Spleen (tissue), 11 donors: Measurements from ENCODE around the gene MYOD1. TPM values are rescaled to one million over a fixed set of nuclear protein-coding genes. Genes with fewer than 3 reads are reported as not detected.

Source experiments
- DNase-seq: peaks from one replicate; pipeline ENCODE4 v3.0.0-alpha.2; 2020
- H3K27ac ChIP-seq, 8 donors: fragments of 200-600 bp; sonication (generic) in 7 of 8; 1 replicate in 4 of 8; 2 replicates in 4 of 8; pipeline versions ENCODE4 v1.5.0 to v1.8.0; 2016 to 2021; ENCODE audit warnings: inconsistent platforms in 4 of 8, mild to moderate bottlenecking in 4 of 8, moderate library complexity in 1 of 8
- H3K27me3 ChIP-seq, 7 donors: fragments of 200-600 bp; sonication (generic) in 6 of 7; replicated peaks in 1 of 7; 1 replicate in 4 of 7; 2 replicates in 3 of 7; pipeline versions ENCODE4 v1.5.0 to v1.8.0; 2016 to 2021; ENCODE audit warnings: inconsistent platforms in 3 of 7, mild to moderate bottlenecking in 1 of 7
- H3K36me3 ChIP-seq, 6 donors: fragments of 200-600 bp; sonication (generic) in 5 of 6; 1 replicate in 4 of 6; 2 replicates in 2 of 6; pipeline versions ENCODE4 v1.5.0 to v1.8.0; 2016 to 2021; ENCODE audit warnings: inconsistent platforms in 2 of 6
- H3K4me1 ChIP-seq, 6 donors: fragments of 200-600 bp; sonication (generic) in 5 of 6; 1 replicate in 3 of 6; 2 replicates in 3 of 6; pipeline versions ENCODE4 v1.5.0 to v1.8.0; 2016 to 2021; ENCODE audit warnings: inconsistent platforms in 3 of 6
- H3K4me3 ChIP-seq, 8 donors: fragments of 200-600 bp; sonication (generic) in 7 of 8; 1 replicate in 4 of 8; 2 replicates in 4 of 8; pipeline versions ENCODE4 v1.5.0 to v1.8.0; 2016 to 2021; ENCODE audit warnings: inconsistent platforms in 4 of 8, mild to moderate bottlenecking in 4 of 8, moderate library complexity in 2 of 8
- H3K9me3 ChIP-seq, 8 donors: fragments of 200-600 bp; sonication (generic) in 7 of 8; 1 replicate in 4 of 8; 2 replicates in 4 of 8; pipeline versions ENCODE4 v1.5.0 to v1.8.0; 2016 to 2021; ENCODE audit warnings: inconsistent platforms in 4 of 8
- CTCF ChIP-seq, 11 experiments: fragments of 200-600 bp in 7 of 11; fragments of 450-650 bp in 4 of 11; sonication (generic) in 4 of 11; IDR thresholded peaks in 8 of 11; conservative IDR thresholded peaks in 3 of 11; 1 replicate in 7 of 11; 2 replicates in 4 of 11; pipeline versions ENCODE4 v1.4.0 to v1.8.0; 2016 to 2021; ENCODE audit warnings: antibody characterized with exemption in 11 of 11, inconsistent platforms in 4 of 11, mild to moderate bottlenecking in 1 of 11
- POLR2A ChIP-seq, 3 donors: fragments of 450-650 bp; IDR thresholded peaks; one replicate each; pipeline ENCODE4 v1.5.1; 2017; ENCODE audit warnings: antibody characterized with exemption in 3 of 3, mild to moderate bottlenecking in 1 of 3
- POLR2AphosphoS5 ChIP-seq, 3 donors: sonication (generic); formaldehyde crosslinking; IDR thresholded peaks; one replicate each; pipeline ENCODE4 v1.5.1; 2017; ENCODE audit warnings: antibody characterized with exemption in 3 of 3
- WGBS, 5 donors: extraction: QIAGEN DNeasy Blood & Tissue Kit in 3 of 5; methylation state at CpG; one replicate each; pipeline versions ENCODE4 v1.1.5 to v1.1.7; 2013 to 2018; 5-methylcytosine and 5-hydroxymethylcytosine counted together
- intact Hi-C: fragments of 100-400 bp; cut with DNase I; formaldehyde crosslinking; loops from one replicate; pipeline ENCODE4 v1.15.0; 2023; ENCODE audit warnings: low total_unique reads
- polyA plus RNA-seq, 3 donors: library from polyadenylated mRNA; stranded (reverse); fragments of 200-250 nt; gene quantifications; one replicate each; pipeline ENCODE4 v1.2.1, GENCODE V29; 2013
- total RNA-seq, 7 donors: library from RNA; depleted of rRNA in 3 of 7; stranded (reverse); fragments of >200 nt in 3 of 7; fragmentation: NEBNext Ultra II Directional in 4 of 7; extraction: Animal tissue kit (Norgen Biotek cat#: 25700) in 4 of 7; gene quantifications; one replicate each; pipeline versions ENCODE4 v1.1.0 to v1.2.1, GENCODE V29; 2016 to 2021
- donor health status: healthy with polysubstance abuse.
- donor health status: DM: no; HTN: no; CAD: no; lungs with moderate emphysema.
- donor health status: DM: no; HTN: no; CAD: no.
- donor health status: Bipolar disorder and iron deficiency.
- donor health status: healthy.
- donor health status: DM: no; HTN: no; CAD: no.
- donor health status: DM: yes; HTN: yes; CAD: no.

Gene MYOD1
- total and polyA plus RNA-seq, 10 donors: 0.04 TPM; not detected in 9

GRCh38 chr11:17746096-17746495, 26.7 kb downstream of the MYOD1 start:
- no peaks in the 10 kb centered on the region for H3K4me1 ChIP-seq
- no peak overlapping the region for H3K27ac ChIP-seq
- peaks cover 0 to 43% (median 0%) of the 10 kb centered on the region in 7 donors for H3K27me3 ChIP-seq
- WGBS, 5 donors: 73 to 78% (median 76%) methylated on average over 10 to 11 of the region's 11 CpGs
- no peaks in the 10 kb centered on the region for H3K9me3 ChIP-seq
- no peaks in the 10 kb centered on the region for H3K36me3 ChIP-seq
- intact Hi-C loops: no loop called here
- peak; percentile 47 for DNase-seq
- no peak for TF ChIP-seq POLR2AphosphoS5 (IDR thresholded peaks at IDR 0.05)
- TF ChIP-seq POLR2A (IDR thresholded peaks at IDR 0.05): no peak
- no peak for TF ChIP-seq CTCF (IDR thresholded peaks at IDR 0.05 in 8 of 11, conservative IDR thresholded peaks at IDR 0.05 in 3 of 11)
- no peak overlapping the region for H3K4me3 ChIP-seq

- TF ChIP-seq POLR2A (IDR thresholded peaks at IDR 0.05) (no peak), CTCF (IDR thresholded peaks at IDR 0.05 in 8 of 11, conservative IDR thresholded peaks at IDR 0.05 in 3 of 11) (no peak), POLR2AphosphoS5 (IDR thresholded peaks at IDR 0.05) (no peak)
- WGBS, 5 donors: 73 to 85% (median 80%) methylated on average over 12 to 19 of the region's 19 CpGs
- Histone ChIP-seq H3K27me3 (peaks cover 0 to 45% (median 0%) of the 10 kb centered on the region in 7 donors), H3K9me3 (no peaks in the 10 kb centered on the region), H3K4me3 (no peak overlapping the region), H3K36me3 (no peaks in the 10 kb centered on the region), H3K27ac (no peak overlapping the region), H3K4me1 (no peaks in the 10 kb centered on the region)
- peak; percentile 54 for DNase-seq
- intact Hi-C loops: no loop called here
Measured at GRCh38 chr11:17747131-17747955, 28.0 kb downstream of the MYOD1 start.

- H3K36me3 ChIP-seq: no peaks in the 10 kb centered on the region
- peaks cover 0 to 46% (median 0%) of the 10 kb centered on the region in 7 donors for H3K27me3 ChIP-seq
- intact Hi-C loops: no loop called here
- WGBS, 5 donors: 81 to 96% (median 82%) methylated on average over 8 of the region's 8 CpGs
- H3K27ac ChIP-seq: no peak overlapping the region
- no peak overlapping the region for H3K4me3 ChIP-seq
- no peaks in the 10 kb centered on the region for H3K4me1 ChIP-seq
- no peaks in the 10 kb centered on the region for H3K9me3 ChIP-seq
- TF ChIP-seq CTCF (IDR thresholded peaks at IDR 0.05 in 8 of 11, conservative IDR thresholded peaks at IDR 0.05 in 3 of 11): no peak
- TF ChIP-seq POLR2A (IDR thresholded peaks at IDR 0.05): no peak
- peak; percentile 51 for DNase-seq
Measured at GRCh38 chr11:17748044-17748443, 28.7 kb downstream of the MYOD1 start.
